Activated CD4-positive, alpha-beta T cell treated with anti-CD3 and anti-CD28 coated beads for 24 hours (primary cell): ENCODE data around the gene ANGEL1.
A peak's percentile ranks its signal among the peaks of the same experiment; 100 is the strongest.

Source experiments
- DNase-seq, 2 donors: peaks; one replicate each; pipeline ENCODE4 v3.0.0-alpha.2; 2020; ENCODE audit warnings: low read depth in 2 of 2

Gene ANGEL1

DNA sequence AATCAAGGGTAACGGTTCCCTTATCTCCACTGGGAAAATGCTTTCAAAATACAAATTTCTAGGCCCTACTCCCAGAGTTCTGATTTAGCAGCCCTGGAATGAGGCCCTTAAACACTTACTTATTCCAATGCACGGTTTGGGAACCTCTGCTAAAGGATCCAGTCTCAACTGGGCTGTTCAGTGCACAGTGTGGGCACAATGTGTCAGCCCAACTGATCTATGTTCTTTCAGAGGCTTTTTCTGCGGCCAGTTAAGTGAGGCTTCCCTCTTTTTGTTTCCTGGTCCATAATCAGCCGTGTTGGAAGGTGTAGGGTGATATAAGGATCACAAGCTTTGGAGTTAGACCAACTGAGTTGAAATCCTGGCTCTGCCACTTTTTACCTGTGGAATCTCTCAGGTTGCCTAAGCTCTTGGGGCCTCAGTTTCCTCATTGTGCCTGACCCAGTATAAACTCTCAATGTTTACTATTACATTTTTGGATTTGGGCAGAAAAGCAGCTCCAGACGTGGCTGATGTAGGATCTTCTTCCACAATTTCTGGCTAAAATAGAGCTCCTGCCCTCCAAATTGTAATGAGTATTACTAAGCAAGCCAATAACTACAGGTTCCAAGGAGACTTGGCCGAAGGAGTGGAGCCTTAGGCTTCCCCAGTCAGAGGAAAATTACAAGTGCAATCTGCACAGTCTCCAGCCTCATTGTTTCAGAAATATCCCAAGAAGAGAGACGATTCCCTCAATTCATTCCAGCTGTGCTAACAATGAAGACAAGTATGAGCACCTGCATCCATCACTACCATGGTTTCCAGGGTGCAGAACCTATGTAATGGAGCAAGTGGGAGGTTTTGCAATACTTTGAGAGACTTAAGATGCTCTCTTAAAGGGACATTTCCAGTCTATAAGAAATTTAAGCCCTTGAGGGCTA, 2.3 kb upstream of the ANGEL1 start:
- DNase-seq: no peak

DNA sequence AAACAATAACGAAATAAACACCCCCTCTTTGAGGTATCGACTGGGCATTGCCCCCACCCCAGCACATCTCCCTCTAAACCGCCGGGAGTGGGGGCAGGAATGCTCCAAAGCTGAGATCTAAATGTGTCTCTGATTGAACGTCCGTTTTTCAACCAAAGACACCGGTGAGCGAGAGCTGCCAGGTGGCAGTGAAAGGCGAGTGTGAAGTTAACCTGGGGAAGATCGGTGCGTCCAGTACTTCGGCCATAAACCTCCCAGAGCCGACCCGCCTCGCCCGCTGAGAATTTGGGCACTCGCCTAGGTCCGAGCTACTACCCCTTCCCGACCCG, 625 bp downstream of the ANGEL1 start:
- DNase-seq: no peak

GRCh38 chr14:76811561-76811960, 1.1 kb downstream of the ANGEL1 start:
- no peak for DNase-seq

GRCh38 chr14:76810953-76811400, 1.7 kb downstream of the ANGEL1 start:
- DNase-seq: no peak

DNA sequence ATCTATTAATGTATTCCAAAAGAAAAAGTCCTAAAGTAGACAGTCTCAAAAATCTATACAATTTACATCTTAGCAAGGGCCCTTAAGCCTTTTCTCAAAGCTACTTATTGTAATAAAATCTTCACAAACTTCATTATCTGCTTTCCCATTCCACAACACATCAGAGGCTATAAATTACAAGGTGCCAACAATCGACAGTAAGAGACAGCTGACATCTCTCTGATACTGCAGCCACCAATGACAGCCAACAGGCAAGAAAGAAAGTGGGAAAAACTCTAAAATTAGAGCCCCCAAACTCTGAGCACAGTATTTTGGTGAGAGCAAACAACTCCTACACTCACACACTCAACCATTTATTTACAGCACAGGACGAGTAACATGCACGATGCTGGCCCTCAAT, 2.2 kb downstream of the ANGEL1 start:
- DNase-seq: no peak

GRCh38 chr14:76808990-76809389, 3.7 kb downstream of the ANGEL1 start:
- no peak for DNase-seq

GRCh38 chr14:76808011-76808410, 4.7 kb downstream of the ANGEL1 start:
- DNase-seq: no peak

DNA sequence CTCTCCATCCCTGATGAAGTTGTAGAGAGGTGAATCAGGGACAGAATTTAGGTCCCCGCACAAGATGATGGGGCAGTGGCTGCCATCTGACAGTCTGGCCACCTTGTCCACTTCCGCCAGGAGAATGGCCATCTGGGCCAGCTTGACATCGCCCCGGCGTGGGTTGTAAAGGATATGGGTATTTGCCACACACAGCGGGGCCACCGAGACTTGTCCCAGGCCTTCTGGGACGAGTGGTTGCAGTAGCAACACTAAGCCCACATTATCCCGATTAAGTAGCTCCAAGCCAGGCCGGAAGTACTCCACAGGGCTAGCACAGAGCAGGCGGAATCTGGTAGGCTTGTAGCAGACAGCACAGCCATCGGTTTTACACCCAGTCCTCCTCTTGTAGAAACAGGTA, 6.2 kb downstream of the ANGEL1 start:
- DNase-seq: no peak

DNA sequence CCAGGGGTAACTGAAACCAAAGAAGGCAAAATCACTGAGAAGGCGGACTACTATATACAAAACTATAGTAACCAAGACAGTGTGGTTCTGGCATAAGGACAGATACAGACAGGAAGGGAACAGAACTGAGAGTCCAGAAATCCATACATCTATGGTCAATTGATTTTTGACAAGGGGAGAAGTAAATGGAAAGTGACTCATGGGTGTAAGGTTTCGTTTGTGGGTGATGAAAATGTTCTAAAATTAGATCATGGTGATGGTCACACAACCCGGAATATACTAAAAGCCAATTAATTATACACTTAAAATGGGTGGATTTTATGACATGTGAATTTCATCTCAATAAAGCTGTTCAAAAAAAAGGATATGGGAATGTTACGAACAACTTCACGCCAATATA, 18.7 kb downstream of the ANGEL1 start:
- DNase-seq: no peak

- DNase-seq: no peak
Observed at GRCh38 chr14:76793324-76793723, 19.4 kb downstream of the ANGEL1 start.

DNA sequence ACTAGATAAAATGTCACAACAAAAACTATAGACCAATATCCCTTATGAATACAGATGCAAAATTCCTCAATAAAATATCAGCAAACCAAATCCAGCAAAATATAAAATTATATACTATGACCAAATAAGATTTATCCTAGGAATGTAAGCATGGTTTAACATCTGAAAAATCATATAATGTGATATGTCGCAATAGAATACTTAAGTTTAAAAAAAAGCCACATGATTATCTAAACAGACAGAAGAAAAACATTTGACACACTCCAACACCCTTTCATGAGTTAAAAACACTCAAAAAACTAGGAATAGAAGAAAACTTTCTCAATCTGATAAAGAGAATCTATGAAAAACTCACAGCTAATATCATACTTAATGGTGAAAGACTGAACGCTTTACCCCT, 20.3 kb downstream of the ANGEL1 start:
- DNase-seq: no peak

- no peak for DNase-seq
Observed at GRCh38 chr14:76786601-76787000, 26.1 kb downstream of the ANGEL1 start.

- DNase-seq: peak; percentile 25 to 40
Observed at GRCh38 chr14:76784881-76785280, 27.8 kb downstream of the ANGEL1 start.

DNA sequence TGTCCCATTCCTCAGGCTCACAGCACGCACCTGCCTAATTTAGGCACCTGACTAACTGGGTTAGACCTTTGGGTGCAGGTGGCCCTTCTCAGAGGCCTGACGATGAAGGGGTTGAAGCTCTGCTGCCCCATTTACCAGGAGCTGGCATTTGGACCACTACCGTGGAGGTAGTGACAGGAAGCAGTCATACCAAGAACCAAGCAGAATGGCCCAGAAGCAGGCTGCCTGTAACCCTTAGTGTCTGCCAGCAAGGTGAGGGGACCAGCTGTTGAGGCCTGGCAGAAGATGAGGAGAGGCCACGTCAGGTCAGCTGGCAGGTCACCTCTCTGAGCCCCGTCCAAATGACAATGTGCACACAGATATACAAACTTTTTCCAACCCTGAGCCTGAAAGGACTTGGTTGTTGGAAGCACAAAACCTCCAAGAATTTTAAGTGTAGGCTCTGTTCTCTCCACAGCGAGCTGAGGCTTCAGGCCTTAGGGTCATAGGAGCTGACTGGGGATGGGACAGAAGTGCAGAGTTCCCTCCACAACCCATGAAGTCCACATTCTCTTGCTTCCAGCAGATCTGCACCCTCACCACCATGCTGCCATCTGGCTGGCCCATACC, 28.3 kb downstream of the ANGEL1 start:
- no peak for DNase-seq

- no peak for DNase-seq
Observed at GRCh38 chr14:76782885-76783566, 29.7 kb downstream of the ANGEL1 start.

DNA sequence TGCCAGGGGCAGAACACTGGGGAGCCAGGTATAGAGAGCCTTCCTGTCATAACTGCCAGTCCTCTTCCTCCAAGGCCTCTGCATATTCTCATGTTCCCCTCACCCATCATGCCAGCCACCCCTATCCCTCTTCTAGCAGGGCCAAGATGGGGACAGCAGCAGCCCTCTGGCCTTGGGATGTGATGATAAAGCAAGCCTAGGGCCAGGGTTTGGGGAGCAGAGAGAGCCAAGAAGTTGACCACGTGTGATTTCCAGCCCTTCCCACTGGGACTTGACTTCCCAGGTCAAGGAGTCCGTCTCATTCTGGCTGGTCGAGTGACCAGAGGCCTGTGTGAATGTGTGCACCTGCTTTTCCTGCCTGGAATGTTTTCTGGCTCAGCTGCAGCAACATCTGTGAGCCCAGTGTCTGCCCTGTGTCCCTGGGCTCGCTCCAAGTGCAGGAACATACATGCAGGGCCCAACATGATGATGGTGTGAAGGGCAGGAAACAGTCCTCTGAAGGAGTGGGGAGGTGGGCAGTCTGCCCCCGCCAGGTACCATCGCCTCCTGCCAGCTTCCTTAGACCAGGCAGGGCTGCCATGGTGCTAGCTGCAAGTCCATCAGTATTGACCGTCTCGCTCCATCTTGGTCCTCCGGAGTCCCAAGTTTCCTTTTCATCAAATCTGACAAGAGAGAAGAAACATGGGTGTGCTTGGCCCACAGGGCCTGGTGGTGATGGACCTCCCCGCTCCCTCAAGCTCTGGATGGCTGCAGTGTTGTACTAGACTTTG, 30.4 kb downstream of the ANGEL1 start:
- no peak for DNase-seq

- DNase-seq: no peak
Observed at GRCh38 chr14:76781648-76782051, 31.0 kb downstream of the ANGEL1 start.

DNA sequence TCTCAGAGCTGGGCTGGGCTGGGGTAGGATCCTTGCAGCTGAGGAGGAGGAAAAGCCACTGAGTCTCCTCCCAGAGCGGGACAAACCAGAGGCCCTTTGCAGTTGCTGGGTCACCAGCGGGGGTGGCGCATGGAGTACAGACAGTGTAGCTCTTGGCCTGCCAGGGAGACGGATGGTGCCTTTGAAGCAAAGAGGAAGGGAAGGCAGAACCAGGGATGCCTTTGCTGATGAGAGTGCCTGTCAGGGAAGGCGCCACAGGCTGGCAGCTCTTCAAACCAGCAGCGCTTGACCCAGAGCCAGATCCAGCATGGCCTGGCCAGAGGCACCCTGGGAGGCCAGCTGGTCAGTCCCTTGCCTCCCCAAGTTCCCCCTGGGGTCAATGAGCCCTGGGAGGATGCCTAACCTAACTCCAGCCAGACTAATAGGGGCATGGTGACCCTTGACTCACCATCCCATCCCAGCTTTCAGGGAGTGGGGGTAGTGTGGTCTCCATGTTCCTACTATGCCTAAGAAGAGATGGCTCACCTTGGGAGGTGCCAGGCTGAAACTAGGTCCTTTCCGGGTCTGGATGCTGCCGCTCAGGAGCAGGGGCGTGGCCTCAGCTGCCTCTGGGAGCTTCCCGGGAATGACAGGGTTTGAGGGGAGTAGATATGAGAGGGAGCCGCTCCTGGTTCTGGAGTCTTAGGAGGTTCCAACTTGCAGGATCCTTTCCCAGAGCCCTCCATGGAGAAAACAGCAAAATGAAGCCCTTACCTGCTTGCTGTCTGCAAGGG, 31.6 kb downstream of the ANGEL1 start:
- DNase-seq: no peak

DNA sequence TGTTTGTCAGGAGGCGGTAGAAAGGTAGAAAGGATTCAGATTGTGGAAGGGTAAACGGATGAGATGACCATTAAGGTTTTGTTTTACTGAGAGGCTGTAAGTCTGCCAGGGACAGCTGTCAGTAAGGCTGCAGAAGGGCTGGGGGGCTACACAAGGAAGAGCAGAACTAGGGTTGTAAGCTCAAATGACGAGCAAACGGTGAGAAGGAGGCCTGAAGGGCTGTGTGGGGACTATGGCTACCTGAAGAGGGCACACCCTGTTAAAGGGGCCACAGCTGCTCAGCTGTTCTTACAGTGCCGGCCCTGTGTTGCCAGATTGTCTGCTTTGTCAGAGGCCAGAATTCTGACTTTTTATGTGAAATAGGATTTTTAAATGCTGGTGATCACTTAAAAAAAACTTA, 32.3 kb downstream of the ANGEL1 start:
- DNase-seq: no peak

DNA sequence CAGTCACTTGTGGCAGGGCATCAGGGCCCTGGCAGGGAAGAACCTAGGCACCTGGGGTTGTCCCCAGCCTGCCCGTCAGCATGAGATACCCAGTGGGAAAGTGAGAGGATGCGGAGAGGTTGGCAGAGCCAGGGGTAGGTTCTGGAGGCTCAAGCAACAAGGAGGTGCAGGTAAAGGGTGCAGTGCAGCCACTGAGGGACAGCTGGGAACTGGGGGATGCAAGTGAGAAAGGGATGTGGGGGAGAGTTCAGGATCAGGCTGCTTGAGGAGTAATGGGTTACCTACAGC, 32.7 kb downstream of the ANGEL1 start:
- DNase-seq: no peak

GRCh38 chr14:76779221-76780057, 33.2 kb downstream of the ANGEL1 start:
- DNase-seq: no peak
